GM21576 (cell line): ENCODE data around the gene CYB561D1.

Experiments
- ATAC-seq: cut with Tn5 transposase; IDR thresholded peaks from one replicate; pipeline ENCODE4 v1.9.1; 2021; ENCODE audit warnings: mild to moderate bottlenecking, moderate library complexity; ENCODE audit not compliant: unreplicated experiment

CYB561D1 gene

GRCh38 chr1:109499661-109500536 is 6.0 kb downstream of the CYB561D1 start:
- no peak for ATAC-seq

GRCh38 chr1:109500941-109501381 is 7.1 kb downstream of the CYB561D1 start:
- no peak for ATAC-seq

GRCh38 chr1:109501644-109502363 is 7.9 kb downstream of the CYB561D1 start:
- ATAC-seq = no peak

GRCh38 chr1:109502364-109502851 is 8.5 kb downstream of the CYB561D1 start:
- ATAC-seq = no peak

GRCh38 chr1:109503935-109504334 is 10.0 kb downstream of the CYB561D1 start:
- no peak for ATAC-seq

GRCh38 chr1:109504974-109505373 is 11.1 kb downstream of the CYB561D1 start:
- ATAC-seq = no peak

GRCh38 chr1:109508001-109508872 is 14.3 kb downstream of the CYB561D1 start:
- no peak for ATAC-seq

GRCh38 chr1:109508873-109509175 is 14.9 kb downstream of the CYB561D1 start:
- no peak for ATAC-seq

- no peak for ATAC-seq
These were observed 15.6 kb downstream of the CYB561D1 start, which contains the start of gene AMIGO1 for GRCh38 chr1:109509176-109510134. Gene AMIGO1, minus strand, starts transcription at chr1:109509727. Its CDS starts 815 bp downstream, at chr1:109508912.

GRCh38 chr1:109513110-109513710 is 19.3 kb downstream of the CYB561D1 start:
- ATAC-seq = no peak

- no peak for ATAC-seq
These were observed 21.0 kb downstream of the CYB561D1 start for GRCh38 chr1:109514846-109515245.

GRCh38 chr1:109516872-109517271 is 23.0 kb downstream of the CYB561D1 start:
- ATAC-seq = no peak

- no peak for ATAC-seq
These were observed 23.4 kb downstream of the CYB561D1 start for GRCh38 chr1:109517337-109517736.

- ATAC-seq = no peak
These were observed 27.4 kb downstream of the CYB561D1 start for GRCh38 chr1:109521002-109521951.

- no peak for ATAC-seq
These were observed 28.1 kb downstream of the CYB561D1 start for GRCh38 chr1:109522026-109522425.

GRCh38 chr1:109523706-109524105 is 29.8 kb downstream of the CYB561D1 start:
- ATAC-seq = no peak

- peak; percentile 51 for ATAC-seq
These were observed 33.4 kb downstream of the CYB561D1 start for GRCh38 chr1:109527098-109527811.
